ENCODE measurements around the gene SORCS2.

SORCS2 gene

DNA sequence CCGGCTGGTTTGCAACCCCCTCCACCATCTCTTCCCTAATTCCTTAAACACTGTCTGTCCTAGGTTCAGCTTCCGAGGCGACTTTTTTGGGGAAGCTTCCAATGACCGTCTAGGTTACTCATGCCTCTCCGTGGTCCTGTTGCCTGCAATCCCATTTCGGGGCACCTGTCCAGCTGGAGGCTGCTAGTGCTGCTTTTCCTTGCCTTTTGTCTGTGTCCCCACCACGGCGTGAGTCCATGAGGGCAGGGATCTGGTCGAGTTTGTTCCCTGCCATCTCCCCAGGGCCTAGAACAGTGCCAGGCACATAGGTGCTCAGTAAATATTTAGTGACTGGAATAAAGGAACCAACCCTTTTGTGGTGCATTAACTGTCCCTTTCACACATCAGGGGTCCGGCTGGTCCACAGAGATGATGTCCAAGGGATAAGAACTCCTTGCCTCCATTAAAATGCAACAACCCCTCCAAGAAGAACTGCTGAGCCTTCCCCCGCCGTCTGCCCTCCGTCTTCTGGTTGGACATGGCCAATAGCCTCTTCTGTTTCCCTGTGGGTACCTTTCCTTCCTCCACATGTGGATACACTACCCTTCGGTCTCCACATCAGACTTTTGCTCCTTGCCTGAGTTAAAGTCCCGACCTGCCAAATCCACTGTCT is 5.7 kb upstream of the SORCS2 start:
- no peak for TF ChIP-seq ZNF274 (IDR thresholded peaks at IDR 0.05; ENCODE audit: low read depth, low read length)
- TF ChIP-seq YY1 (IDR thresholded peaks at IDR 0.05; ENCODE audit: insufficient read depth, insufficient read length), result no peak
- TF ChIP-seq SUZ12 (IDR thresholded peaks at IDR 0.05; ENCODE audit: extremely low read depth, insufficient read depth, insufficient read length), result no peak
- Histone ChIP-seq H3K9ac (ENCODE audit: insufficient read length, low read depth) (no peak overlapping the region), H3K4me1 (ENCODE audit: insufficient read depth, insufficient read length) (peaks cover 5% of the 10 kb centered on the region), H3K9me3 (ENCODE audit: insufficient read depth, low read length) (no peaks in the 10 kb centered on the region), H3K36me3 (ENCODE audit: insufficient read depth, insufficient read length, low read length) (no peaks in the 10 kb centered on the region), H3K27me3 (ENCODE audit: insufficient read depth, insufficient read length) (peaks cover 34% of the 10 kb centered on the region), H3K4me3 (ENCODE audit: insufficient read length, low read depth) (no peak overlapping the region)
- DNase-seq (ENCODE audit: low read depth, low spot score), result no peak

- TF ChIP-seq YY1 (IDR thresholded peaks at IDR 0.05; ENCODE audit: insufficient read depth, insufficient read length) (no peak), ZNF274 (IDR thresholded peaks at IDR 0.05; ENCODE audit: low read depth, low read length) (no peak), SUZ12 (IDR thresholded peaks at IDR 0.05; ENCODE audit: extremely low read depth, insufficient read depth, insufficient read length) (no peak)
- H3K4me1 ChIP-seq (ENCODE audit: insufficient read depth, insufficient read length), result peaks cover 5% of the 10 kb centered on the region
- H3K9me3 ChIP-seq (ENCODE audit: insufficient read depth, low read length), result no peaks in the 10 kb centered on the region
- H3K9ac ChIP-seq (ENCODE audit: insufficient read length, low read depth), result no peak overlapping the region
- no peaks in the 10 kb centered on the region for H3K36me3 ChIP-seq (ENCODE audit: insufficient read depth, insufficient read length, low read length)
- peaks cover 37% of the 10 kb centered on the region for H3K27me3 ChIP-seq (ENCODE audit: insufficient read depth, insufficient read length)
- H3K4me3 ChIP-seq (ENCODE audit: insufficient read length, low read depth), result no peak overlapping the region
- no peak for DNase-seq (ENCODE audit: low read depth, low spot score)
Observed at GRCh38 chr4:7187168-7187535, 5.2 kb upstream of the SORCS2 start.

GRCh38 chr4:7187691-7188090 is 4.6 kb upstream of the SORCS2 start:
- TF ChIP-seq YY1 (IDR thresholded peaks at IDR 0.05; ENCODE audit: insufficient read depth, insufficient read length), result no peak
- no peak for TF ChIP-seq ZNF274 (IDR thresholded peaks at IDR 0.05; ENCODE audit: low read depth, low read length)
- TF ChIP-seq SUZ12 (IDR thresholded peaks at IDR 0.05; ENCODE audit: extremely low read depth, insufficient read depth, insufficient read length), result no peak
- no peaks in the 10 kb centered on the region for H3K9me3 ChIP-seq (ENCODE audit: insufficient read depth, low read length)
- no peak overlapping the region for H3K9ac ChIP-seq (ENCODE audit: insufficient read length, low read depth)
- H3K36me3 ChIP-seq (ENCODE audit: insufficient read depth, insufficient read length, low read length), result no peaks in the 10 kb centered on the region
- peaks cover 37% of the 10 kb centered on the region for H3K27me3 ChIP-seq (ENCODE audit: insufficient read depth, insufficient read length)
- DNase-seq (ENCODE audit: low read depth, low spot score), result no peak
- no peak overlapping the region for H3K4me3 ChIP-seq (ENCODE audit: insufficient read length, low read depth)
- H3K4me1 ChIP-seq (ENCODE audit: insufficient read depth, insufficient read length), result peaks cover 5% of the 10 kb centered on the region

DNA sequence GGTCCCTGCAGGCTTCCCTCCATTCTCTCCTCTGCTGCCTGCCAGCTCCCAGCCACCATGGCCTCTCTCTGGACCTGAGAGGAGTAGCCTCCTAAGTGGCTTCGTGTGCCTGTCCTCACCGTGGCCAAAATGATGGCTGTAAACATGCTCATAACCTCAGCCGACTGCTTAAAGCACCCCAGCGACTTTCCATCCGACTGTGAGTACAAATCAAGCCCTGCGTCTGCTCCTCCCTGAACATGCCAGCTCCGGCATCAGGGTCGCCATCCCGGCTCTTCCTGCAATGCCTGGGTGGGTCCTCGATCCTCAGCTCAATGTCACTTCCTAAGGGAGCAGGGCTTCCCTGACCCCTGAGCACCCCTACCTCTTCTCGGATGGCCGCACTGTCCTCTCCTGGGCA is 3.3 kb upstream of the SORCS2 start:
- Histone ChIP-seq H3K4me1 (ENCODE audit: insufficient read depth, insufficient read length) (peaks cover 12% of the 10 kb centered on the region), H3K9me3 (ENCODE audit: insufficient read depth, low read length) (no peaks in the 10 kb centered on the region), H3K4me3 (ENCODE audit: insufficient read length, low read depth) (no peak overlapping the region), H3K27me3 (ENCODE audit: insufficient read depth, insufficient read length) (peaks cover 51% of the 10 kb centered on the region), H3K9ac (ENCODE audit: insufficient read length, low read depth) (no peak overlapping the region), H3K36me3 (ENCODE audit: insufficient read depth, insufficient read length, low read length) (no peaks in the 10 kb centered on the region)
- no peak for DNase-seq (ENCODE audit: low read depth, low spot score)
- TF ChIP-seq ZNF274 (IDR thresholded peaks at IDR 0.05; ENCODE audit: low read depth, low read length) (no peak), SUZ12 (IDR thresholded peaks at IDR 0.05; ENCODE audit: extremely low read depth, insufficient read depth, insufficient read length) (no peak), YY1 (IDR thresholded peaks at IDR 0.05; ENCODE audit: insufficient read depth, insufficient read length) (no peak)

DNA sequence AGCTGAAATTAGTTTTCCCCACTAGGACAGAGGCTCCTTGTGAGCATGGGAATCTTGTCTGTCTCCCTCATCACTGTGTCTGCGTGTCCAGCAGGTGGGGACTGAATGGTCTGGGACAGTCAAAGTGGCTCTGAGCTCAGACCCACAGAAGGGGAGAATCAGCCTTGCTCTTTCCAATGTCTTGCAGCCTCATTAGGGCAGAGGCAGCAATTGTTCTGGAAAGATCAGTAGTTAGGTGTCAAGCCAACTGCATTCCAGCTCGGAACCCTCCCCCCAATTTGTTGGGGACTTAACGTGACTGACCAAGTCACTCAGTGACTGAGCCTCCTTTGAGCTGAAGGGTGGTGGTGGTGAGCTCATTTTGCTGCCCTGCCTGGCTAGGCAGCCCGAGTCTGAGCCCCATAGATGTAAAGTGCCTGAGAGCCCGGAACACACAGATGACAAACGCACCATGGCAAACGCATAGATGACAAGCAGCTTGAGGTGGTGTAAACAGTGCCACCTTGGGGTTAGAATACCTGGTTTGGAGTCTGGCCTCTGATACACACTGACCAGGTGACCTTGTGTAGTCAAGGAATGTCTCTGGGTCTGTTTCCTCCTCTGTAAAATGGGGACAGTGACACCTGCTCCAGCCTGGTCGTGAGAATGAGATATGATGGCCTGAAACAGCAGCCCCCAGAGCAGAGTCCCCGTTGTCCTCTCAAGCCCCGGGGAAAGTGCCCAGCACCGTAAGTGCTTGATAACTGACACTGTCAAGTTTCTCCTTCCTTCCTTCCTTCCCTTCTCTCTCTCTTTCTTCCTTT is 2.7 kb upstream of the SORCS2 start:
- peaks cover 14% of the 10 kb centered on the region for H3K4me1 ChIP-seq (ENCODE audit: insufficient read depth, insufficient read length)
- no peak for DNase-seq (ENCODE audit: low read depth, low spot score)

GRCh38 chr4:7190278-7190594 is 2.1 kb upstream of the SORCS2 start:
- DNase-seq (ENCODE audit: low read depth, low spot score), result no peak
- H3K27me3 ChIP-seq (ENCODE audit: insufficient read depth, insufficient read length), result peaks cover 54% of the 10 kb centered on the region
- TF ChIP-seq ZNF274 (IDR thresholded peaks at IDR 0.05; ENCODE audit: low read depth, low read length) (no peak), YY1 (IDR thresholded peaks at IDR 0.05; ENCODE audit: insufficient read depth, insufficient read length) (no peak), SUZ12 (IDR thresholded peaks at IDR 0.05; ENCODE audit: extremely low read depth, insufficient read depth, insufficient read length) (no peak)
- H3K36me3 ChIP-seq (ENCODE audit: insufficient read depth, insufficient read length, low read length), result no peaks in the 10 kb centered on the region
- H3K9me3 ChIP-seq (ENCODE audit: insufficient read depth, low read length), result no peaks in the 10 kb centered on the region
- H3K4me3 ChIP-seq (ENCODE audit: insufficient read length, low read depth), result no peak overlapping the region
- H3K9ac ChIP-seq (ENCODE audit: insufficient read length, low read depth), result no peak overlapping the region
- H3K4me1 ChIP-seq (ENCODE audit: insufficient read depth, insufficient read length), result peaks cover 14% of the 10 kb centered on the region

More for the DNA sequence above, 2.7 kb upstream of the SORCS2 start:
- peaks cover 54% of the 10 kb centered on the region for H3K27me3 ChIP-seq (ENCODE audit: insufficient read depth, insufficient read length)
- H3K9ac ChIP-seq (ENCODE audit: insufficient read length, low read depth), result no peak overlapping the region
- no peaks in the 10 kb centered on the region for H3K36me3 ChIP-seq (ENCODE audit: insufficient read depth, insufficient read length, low read length)
- H3K9me3 ChIP-seq (ENCODE audit: insufficient read depth, low read length), result no peaks in the 10 kb centered on the region
- no peak for TF ChIP-seq SUZ12 (IDR thresholded peaks at IDR 0.05; ENCODE audit: extremely low read depth, insufficient read depth, insufficient read length)
- no peak for TF ChIP-seq YY1 (IDR thresholded peaks at IDR 0.05; ENCODE audit: insufficient read depth, insufficient read length)
- no peak for TF ChIP-seq ZNF274 (IDR thresholded peaks at IDR 0.05; ENCODE audit: low read depth, low read length)
- H3K4me3 ChIP-seq (ENCODE audit: insufficient read length, low read depth), result no peak overlapping the region

GRCh38 chr4:7190691-7191545 is 1.4 kb upstream of the SORCS2 start:
- Histone ChIP-seq H3K4me3 (ENCODE audit: insufficient read length, low read depth) (no peak overlapping the region), H3K36me3 (ENCODE audit: insufficient read depth, insufficient read length, low read length) (no peaks in the 10 kb centered on the region), H3K9ac (ENCODE audit: insufficient read length, low read depth) (no peak overlapping the region), H3K4me1 (ENCODE audit: insufficient read depth, insufficient read length) (peaks cover 14% of the 10 kb centered on the region), H3K9me3 (ENCODE audit: insufficient read depth, low read length) (no peaks in the 10 kb centered on the region), H3K27me3 (ENCODE audit: insufficient read depth, insufficient read length) (peaks cover 54% of the 10 kb centered on the region)
- DNase-seq (ENCODE audit: low read depth, low spot score), result no peak
- TF ChIP-seq YY1 (IDR thresholded peaks at IDR 0.05; ENCODE audit: insufficient read depth, insufficient read length) (no peak), SUZ12 (IDR thresholded peaks at IDR 0.05; ENCODE audit: extremely low read depth, insufficient read depth, insufficient read length) (no peak), ZNF274 (IDR thresholded peaks at IDR 0.05; ENCODE audit: low read depth, low read length) (no peak)
